Ovary (tissue), 3 donors: ENCODE measurements around the gene SLC6A2.

Experiments used
- CTCF ChIP-seq, 3 donors: fragments of 450-650 bp in 2 of 3; fragments of 200-600 bp in 1 of 3; IDR thresholded peaks; one replicate each; pipeline versions ENCODE4 v1.5.1 to v1.8.0; 2016 to 2022; ENCODE audit warnings: antibody characterized with exemption in 3 of 3, mild to moderate bottlenecking in 1 of 3
- EP300 ChIP-seq: sonication (generic); formaldehyde crosslinking; IDR thresholded peaks from one replicate; pipeline ENCODE4 v1.6.1; 2017; ENCODE audit warnings: antibody characterized with exemption
- POLR2A ChIP-seq: fragments of 450-650 bp; IDR thresholded peaks from one replicate; pipeline ENCODE4 v1.6.1; 2017; ENCODE audit warnings: antibody characterized with exemption, mild to moderate bottlenecking, moderate library complexity
- donor health status: DM: no; HTN: no; CAD: no.

- TF ChIP-seq CTCF (IDR thresholded peaks at IDR 0.05) = no peak
- no peak for TF ChIP-seq EP300
- TF ChIP-seq POLR2A = no peak
Measured at GRCh38 chr16:55698946-55699345, 43.2 kb downstream of the SLC6A2 start.
